PC-3 (cell line): Measurements from ENCODE around the gene AUTS2. TPM values are rescaled to one million over a fixed set of nuclear protein-coding genes. Genes with fewer than 3 reads are reported as not detected.

Experiments
- ATAC-seq: fragments of 200-7000 bp; cut with Tn5 transposase; 2 replicates; pipeline ENCODE4 v1.9.1; 2020; ENCODE audit warnings: mild to moderate bottlenecking, moderate library complexity
- BruUV-seq: library from RNA; stranded (reverse); fragments of 400-500 nt; replicated peaks from 2 replicates; lab custom pipeline; 2021; lab: Mats Ljungman, UMichigan
- CTCF ChIA-PET: fragments of 300-600 bp; sonication (Branson Sonifier 250); formaldehyde crosslinking; loops from one replicate; lab custom pipeline; 2022; ENCODE audit warnings: antibody characterized with exemption; lab: Charles Lee
- POLR2A ChIA-PET: fragments of 300-600 bp; sonication (Branson Sonifier 250); formaldehyde crosslinking; loops from one replicate; lab custom pipeline; 2022; ENCODE audit warnings: antibody characterized with exemption; ENCODE audit not compliant: unreplicated experiment; lab: Charles Lee
- DNase-seq: peaks from one replicate; pipeline ENCODE4 v3.0.0-alpha.2; 2015
- H2AFZ ChIP-seq: fragments of 300-600 bp; sonication (generic); 2 replicates; pipeline ENCODE4 v1.6.0; 2016; ENCODE audit warnings: antibody characterized with exemption, low read length
- H3F3A ChIP-seq: fragments of 300-600 bp; sonication (generic); one replicate; pipeline ENCODE4 v1.6.0; 2017; ENCODE audit warnings: antibody characterized with exemption, low read length, control low read depth, mild to moderate bottlenecking; ENCODE audit not compliant: unreplicated experiment
- H3K27ac ChIP-seq: fragments of 300-600 bp; sonication (generic); 2 replicates; pipeline ENCODE4 v1.5.1; 2016; ENCODE audit warnings: mild to moderate bottlenecking, low read length
- H3K27me3 ChIP-seq: fragments of 300-600 bp; sonication (generic); 2 replicates; pipeline ENCODE4 v1.6.1; 2016; ENCODE audit warnings: low read length, mixed read lengths
- H3K36me3 ChIP-seq: fragments of 300-600 bp; sonication (generic); 2 replicates; pipeline ENCODE4 v1.6.1; 2016; ENCODE audit warnings: low read depth, mixed run types, low read length, mixed read lengths
- H3K4me1 ChIP-seq: fragments of 300-600 bp; sonication (generic); 2 replicates; pipeline ENCODE4 v1.5.1; 2016; ENCODE audit warnings: low read length; ENCODE audit not compliant: insufficient read depth
- H3K4me2 ChIP-seq: fragments of 300-600 bp; sonication (generic); 2 replicates; pipeline ENCODE4 v1.6.0; 2016; ENCODE audit warnings: low read length
- H3K4me3 ChIP-seq: fragments of 300-600 bp; sonication (generic); 2 replicates; pipeline ENCODE4 v1.5.1; 2016; ENCODE audit warnings: mild to moderate bottlenecking, low read length, mixed read lengths
- H3K79me2 ChIP-seq: fragments of 300-600 bp; sonication (generic); 2 replicates; pipeline ENCODE4 v1.6.1; 2017; ENCODE audit warnings: low read length, mixed read lengths
- H3K9ac ChIP-seq: fragments of 300-600 bp; sonication (generic); 2 replicates; pipeline ENCODE4 v1.6.0; 2016; ENCODE audit warnings: mild to moderate bottlenecking, low read length
- H3K9me2 ChIP-seq: fragments of 300-600 bp; sonication (generic); replicated peaks from 2 replicates; pipeline ENCODE4 v1.6.1; 2016; ENCODE audit warnings: mixed run types, low read length, mixed read lengths
- H3K9me3 ChIP-seq: fragments of 300-600 bp; sonication (generic); 2 replicates; pipeline ENCODE4 v1.6.1; 2016; ENCODE audit warnings: low read length, mixed read lengths
- H4K20me1 ChIP-seq: fragments of 300-600 bp; sonication (generic); 2 replicates; pipeline ENCODE4 v1.6.1; 2016; ENCODE audit warnings: low read length, mixed read lengths
- EZH2 ChIP-seq: fragments of 300-600 bp; sonication (generic); IDR thresholded peaks from one replicate; pipeline ENCODE4 v1.6.1; 2017; ENCODE audit warnings: antibody characterized with exemption, mild to moderate bottlenecking, low read length; ENCODE audit not compliant: unreplicated experiment
- EZH2phosphoT487 ChIP-seq: fragments of 300-600 bp; sonication (generic); IDR thresholded peaks from 2 replicates; pipeline ENCODE4 v1.6.1; 2018; ENCODE audit warnings: mild to moderate bottlenecking, antibody characterized with exemption, low read length, borderline replicate concordance
- intact Hi-C: fragments of 100-400 bp; cut with micrococcal nuclease; formaldehyde crosslinking; loops from 2 replicates; pipeline ENCODE4 v1.9.0; 2023
- total RNA-seq: library from RNA; depleted of rRNA; stranded (reverse); fragments of >200 nt; gene quantifications from 2 replicates; pipeline ENCODE4 v1.2.3, GENCODE V29; 2014
- TF ChIP-seq, protein P1 (sequence below): fragments of 300-600 bp; sonication (generic); conservative IDR thresholded peaks from 2 replicates; pipeline ENCODE4 v1.5.1; 2017; ENCODE audit warnings: antibody characterized with exemption, low read depth, mild to moderate bottlenecking, low read length

AUTS2 gene
- total RNA-seq, 1 experiment from 2014 or later = not detected

DNA sequence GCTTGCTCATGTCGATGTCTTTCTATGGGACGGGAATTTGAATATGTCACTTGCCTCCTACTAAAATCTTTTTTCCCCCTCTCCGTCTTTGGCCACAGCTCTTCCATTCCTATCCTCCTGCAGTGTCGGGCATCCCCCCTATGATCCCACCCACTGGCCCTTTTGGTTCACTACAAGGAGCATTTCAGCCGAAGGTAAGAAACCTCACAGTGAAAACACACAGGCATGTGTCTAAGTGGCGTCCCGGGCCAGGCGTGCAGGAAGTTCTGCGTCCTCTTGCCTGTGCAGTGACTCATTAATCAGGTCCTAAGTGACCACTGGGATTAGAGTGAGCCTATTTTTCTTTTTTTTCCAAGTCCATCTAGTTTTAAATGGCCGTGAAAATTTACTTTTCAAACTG is 1173.2 kb downstream of the AUTS2 start:
- Histone ChIP-seq H3K9ac (no peak overlapping the region), H4K20me1 (no peaks in the 10 kb centered on the region), H3K27me3 (no peaks in the 10 kb centered on the region), H3K9me2 (no peaks in the 10 kb centered on the region), H3K9me3 (no peaks in the 10 kb centered on the region), H3K4me1 (no peaks in the 10 kb centered on the region), H3K4me2 (no peak overlapping the region), H3K27ac (no peak overlapping the region), H2AFZ (no peak overlapping the region), H3K36me3 (no peaks in the 10 kb centered on the region), H3K4me3 (no peak overlapping the region), H3F3A (no peaks in the 10 kb centered on the region), H3K79me2 (no peaks in the 10 kb centered on the region)
- no peak for TF ChIP-seq EZH2phosphoT487
- no peak for TF ChIP-seq EZH2
- TF ChIP-seq, protein P1, sequence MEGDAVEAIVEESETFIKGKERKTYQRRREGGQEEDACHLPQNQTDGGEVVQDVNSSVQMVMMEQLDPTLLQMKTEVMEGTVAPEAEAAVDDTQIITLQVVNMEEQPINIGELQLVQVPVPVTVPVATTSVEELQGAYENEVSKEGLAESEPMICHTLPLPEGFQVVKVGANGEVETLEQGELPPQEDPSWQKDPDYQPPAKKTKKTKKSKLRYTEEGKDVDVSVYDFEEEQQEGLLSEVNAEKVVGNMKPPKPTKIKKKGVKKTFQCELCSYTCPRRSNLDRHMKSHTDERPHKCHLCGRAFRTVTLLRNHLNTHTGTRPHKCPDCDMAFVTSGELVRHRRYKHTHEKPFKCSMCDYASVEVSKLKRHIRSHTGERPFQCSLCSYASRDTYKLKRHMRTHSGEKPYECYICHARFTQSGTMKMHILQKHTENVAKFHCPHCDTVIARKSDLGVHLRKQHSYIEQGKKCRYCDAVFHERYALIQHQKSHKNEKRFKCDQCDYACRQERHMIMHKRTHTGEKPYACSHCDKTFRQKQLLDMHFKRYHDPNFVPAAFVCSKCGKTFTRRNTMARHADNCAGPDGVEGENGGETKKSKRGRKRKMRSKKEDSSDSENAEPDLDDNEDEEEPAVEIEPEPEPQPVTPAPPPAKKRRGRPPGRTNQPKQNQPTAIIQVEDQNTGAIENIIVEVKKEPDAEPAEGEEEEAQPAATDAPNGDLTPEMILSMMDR = no peak
- ATAC-seq = no peak
- DNase-seq = no peak
- CTCF ChIA-PET = no interaction called here
- BruUV-seq = no TSS peak
- intact Hi-C loops = no loop called here
- POLR2A ChIA-PET = no interaction called here

GRCh38 chr7:70772891-70773290 is 1174.6 kb downstream of the AUTS2 start:
- Histone ChIP-seq H2AFZ (no peak overlapping the region), H3K36me3 (no peaks in the 10 kb centered on the region), H3K4me2 (no peak overlapping the region), H3K27ac (no peak overlapping the region), H3K4me1 (no peaks in the 10 kb centered on the region), H3K9me3 (no peaks in the 10 kb centered on the region), H3K79me2 (no peaks in the 10 kb centered on the region), H3K9me2 (no peaks in the 10 kb centered on the region), H3K4me3 (no peak overlapping the region), H4K20me1 (no peaks in the 10 kb centered on the region), H3F3A (no peaks in the 10 kb centered on the region), H3K9ac (no peak overlapping the region), H3K27me3 (no peaks in the 10 kb centered on the region)
- DNase-seq (no peak), ATAC-seq (no peak)
- CTCF ChIA-PET = no interaction called here
- TF ChIP-seq EZH2 = no peak
- TF ChIP-seq, protein P1 = no peak
- TF ChIP-seq EZH2phosphoT487 = no peak
- POLR2A ChIA-PET = no interaction called here
- intact Hi-C loops = no loop called here
- BruUV-seq = no TSS peak

DNA sequence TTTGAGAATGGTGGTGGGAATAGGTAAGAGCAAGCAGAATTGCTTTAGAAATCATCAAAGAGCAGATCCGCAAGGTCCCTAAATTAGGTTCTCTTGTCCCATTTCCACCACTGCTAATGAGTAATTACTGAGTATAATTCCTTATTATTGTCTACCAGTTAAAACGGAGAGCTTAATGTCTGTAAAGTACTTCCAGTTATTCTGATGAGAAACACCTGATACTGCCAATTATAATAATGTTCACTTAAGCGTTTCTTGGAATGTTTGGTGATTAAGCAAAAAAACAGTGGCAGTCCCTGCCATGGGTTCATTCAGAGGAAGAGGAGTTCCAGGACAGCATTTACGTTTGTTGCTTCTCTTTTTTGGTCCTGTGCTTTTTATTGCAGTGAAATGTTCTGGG is 1175.1 kb downstream of the AUTS2 start:
- Histone ChIP-seq H3K27ac (no peak overlapping the region), H3K4me2 (no peak overlapping the region), H3K79me2 (no peaks in the 10 kb centered on the region), H3K4me1 (no peaks in the 10 kb centered on the region), H3K36me3 (no peaks in the 10 kb centered on the region), H3K9me2 (no peaks in the 10 kb centered on the region), H3K9me3 (no peaks in the 10 kb centered on the region), H3K9ac (no peak overlapping the region), H3K4me3 (no peak overlapping the region), H3K27me3 (no peaks in the 10 kb centered on the region), H3F3A (no peaks in the 10 kb centered on the region), H4K20me1 (no peaks in the 10 kb centered on the region), H2AFZ (no peak overlapping the region)
- intact Hi-C loops = no loop called here
- DNase-seq (no peak), ATAC-seq (no peak)
- ChIA-PET POLR2A (no interaction called here), CTCF (no interaction called here)
- no TSS peak for BruUV-seq
- TF ChIP-seq EZH2 (no peak), EZH2phosphoT487 (no peak)
- TF ChIP-seq, protein P1 = no peak
